BJ (cell line): ENCODE data around the gene CDK19. TPM values are rescaled to one million over a fixed set of nuclear protein-coding genes. Genes with fewer than 3 reads are reported as not detected.
A peak's percentile ranks its signal among the peaks of the same experiment; 100 is the strongest.

Source experiments
- CTCF ChIA-PET: fragments of 350-600 bp; formaldehyde crosslinking; extraction: SDS; loops from one replicate; lab custom pipeline; 2021; ENCODE audit warnings: antibody characterized with exemption, inconsistent platforms; lab: Yijun Ruan, JAX
- POLR2A ChIA-PET: fragments of 300-600 bp; sonication (Branson Sonifier 250); formaldehyde crosslinking; extraction: SDS; loops from one replicate; lab custom pipeline; 2021; ENCODE audit warnings: antibody characterized with exemption; lab: Charles Lee
- DNase-seq: peaks from one replicate; pipeline ENCODE4 v3.0.0-alpha.2; 2011; ENCODE audit warnings: low read depth
- H3K27me3 ChIP-seq: 2 replicates; pipeline ENCODE4 v1.6.0; 2011; ENCODE audit warnings: low read length; ENCODE audit not compliant: control insufficient read depth, insufficient read depth
- H3K36me3 ChIP-seq: 2 replicates; pipeline ENCODE4 v1.5.1; 2011; ENCODE audit warnings: low read length; ENCODE audit not compliant: control insufficient read depth, insufficient read depth
- H3K4me3 ChIP-seq: 2 replicates; pipeline ENCODE4 v1.5.1; 2011; ENCODE audit warnings: low read depth, mild to moderate bottlenecking, control low read depth, low read length
- polyA plus RNA-seq: library from polyadenylated mRNA; depleted of rRNA; stranded (reverse); fragments of >200 nt; gene quantifications from 2 replicates; pipeline ENCODE4 v1.2.3, GENCODE V29; 2011
- TF ChIP-seq, protein P1 (sequence below): IDR thresholded peaks from 2 replicates; pipeline ENCODE4 v1.5.1; 2011; ENCODE audit warnings: low read depth, mild to moderate bottlenecking, control low read depth, inconsistent platforms, low read length, moderate library complexity; ENCODE audit not compliant: insufficient read depth

The CDK19 gene
- polyA plus RNA-seq, 1 experiment = 11.5 TPM

DNA sequence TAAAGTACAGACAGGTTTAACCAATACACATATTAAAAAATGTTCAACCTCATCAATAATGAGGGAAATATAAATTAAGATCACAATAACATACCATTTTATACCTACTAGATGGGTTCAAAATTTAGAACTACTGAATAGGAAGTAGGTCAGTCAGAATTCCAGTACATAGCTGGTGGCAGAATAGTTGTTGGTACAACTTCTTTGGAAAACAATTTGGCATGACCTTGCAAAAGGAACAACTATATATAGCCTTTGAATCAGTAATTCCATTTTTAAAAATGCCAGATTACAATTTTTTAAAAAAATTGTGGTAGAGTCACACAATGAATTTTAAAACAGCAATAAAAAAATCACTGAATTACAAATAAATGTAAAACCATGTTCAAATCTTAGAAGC lies 165.6 kb downstream of the CDK19 start:
- POLR2A ChIA-PET = no interaction called here
- TF ChIP-seq, protein P1, sequence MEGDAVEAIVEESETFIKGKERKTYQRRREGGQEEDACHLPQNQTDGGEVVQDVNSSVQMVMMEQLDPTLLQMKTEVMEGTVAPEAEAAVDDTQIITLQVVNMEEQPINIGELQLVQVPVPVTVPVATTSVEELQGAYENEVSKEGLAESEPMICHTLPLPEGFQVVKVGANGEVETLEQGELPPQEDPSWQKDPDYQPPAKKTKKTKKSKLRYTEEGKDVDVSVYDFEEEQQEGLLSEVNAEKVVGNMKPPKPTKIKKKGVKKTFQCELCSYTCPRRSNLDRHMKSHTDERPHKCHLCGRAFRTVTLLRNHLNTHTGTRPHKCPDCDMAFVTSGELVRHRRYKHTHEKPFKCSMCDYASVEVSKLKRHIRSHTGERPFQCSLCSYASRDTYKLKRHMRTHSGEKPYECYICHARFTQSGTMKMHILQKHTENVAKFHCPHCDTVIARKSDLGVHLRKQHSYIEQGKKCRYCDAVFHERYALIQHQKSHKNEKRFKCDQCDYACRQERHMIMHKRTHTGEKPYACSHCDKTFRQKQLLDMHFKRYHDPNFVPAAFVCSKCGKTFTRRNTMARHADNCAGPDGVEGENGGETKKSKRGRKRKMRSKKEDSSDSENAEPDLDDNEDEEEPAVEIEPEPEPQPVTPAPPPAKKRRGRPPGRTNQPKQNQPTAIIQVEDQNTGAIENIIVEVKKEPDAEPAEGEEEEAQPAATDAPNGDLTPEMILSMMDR = no peak
- CTCF ChIA-PET = no interaction called here
- Histone ChIP-seq H3K27me3 (no peaks in the 10 kb centered on the region), H3K36me3 (peaks cover 2% of the 10 kb centered on the region), H3K4me3 (no peak overlapping the region)
- DNase-seq = no peak

DNA sequence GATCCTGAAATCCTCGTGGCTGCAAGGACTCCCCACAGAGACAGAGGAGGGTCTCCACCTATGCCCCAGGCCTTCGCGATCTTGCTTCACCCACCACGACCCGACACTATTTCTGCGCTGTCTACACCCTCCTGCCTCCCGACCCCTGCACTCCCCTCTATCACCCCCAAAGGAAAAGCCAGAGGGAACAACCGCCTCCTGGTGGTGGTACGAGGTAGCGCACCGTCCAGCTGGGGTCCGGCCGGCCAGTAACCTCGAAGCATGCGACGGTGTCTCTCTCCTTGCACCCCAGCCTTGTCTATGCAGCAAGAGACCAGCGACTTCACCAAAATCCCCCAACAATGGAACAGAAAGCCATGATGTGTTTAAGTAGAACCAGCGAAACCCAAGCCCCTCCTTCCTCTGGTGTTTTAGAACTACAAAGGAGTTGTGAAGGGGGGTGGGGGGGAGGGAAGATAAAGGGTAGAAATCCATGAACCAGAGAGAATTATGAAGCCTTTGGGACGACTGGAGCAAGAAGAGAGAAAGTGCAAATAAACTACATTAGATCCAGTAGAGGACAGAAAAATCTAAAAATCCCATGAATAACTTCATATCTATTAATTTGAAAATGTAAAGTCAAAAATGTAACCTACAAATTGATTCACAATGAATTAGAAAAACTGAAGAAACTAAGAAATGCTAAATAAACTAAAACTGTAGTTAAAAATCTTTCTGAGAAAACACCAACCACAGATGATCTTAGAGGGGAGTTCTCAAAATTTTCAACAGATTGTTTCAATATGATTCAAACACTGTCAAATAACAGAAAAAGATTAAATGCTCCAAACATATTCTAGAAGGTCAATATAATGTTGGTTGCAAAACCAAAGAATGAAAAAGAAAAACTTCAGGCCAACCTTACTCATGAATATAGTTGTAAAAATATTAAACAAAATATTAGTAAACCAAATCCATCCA lies 168.0 kb downstream of the CDK19 start:
- TF ChIP-seq, protein P1 = peak; percentile 50
- Histone ChIP-seq H3K36me3 (peaks cover 2% of the 10 kb centered on the region), H3K27me3 (no peaks in the 10 kb centered on the region), H3K4me3 (no peak overlapping the region)
- CTCF ChIA-PET = interaction anchor here (1.3 kb wide), 1 partner anchor 34 kb away, joined by 4 read pairs; no protein-coding TSS in a partner anchor
- no peak for DNase-seq
- POLR2A ChIA-PET = no interaction called here

DNA sequence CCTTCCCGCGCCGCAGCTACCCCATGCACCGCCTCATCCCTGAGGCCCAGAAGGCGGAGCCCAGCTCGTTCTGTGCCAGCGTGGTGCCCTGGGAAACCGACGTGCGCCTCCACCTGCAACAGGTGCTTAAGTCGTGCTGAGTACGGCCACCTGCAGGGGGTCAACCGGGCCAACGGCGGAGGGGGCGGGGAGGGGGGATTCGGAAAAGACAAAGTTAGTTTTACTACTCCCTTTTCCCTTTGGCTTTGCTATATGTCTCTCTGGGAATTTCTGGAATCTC lies 168.9 kb downstream of the CDK19 start:
- H3K27me3 ChIP-seq = no peaks in the 10 kb centered on the region
- ChIA-PET CTCF (no interaction called here), POLR2A (no interaction called here)
- no peak for DNase-seq
- peaks cover 2% of the 10 kb centered on the region for H3K36me3 ChIP-seq
- TF ChIP-seq, protein P1 = no peak
- no peak overlapping the region for H3K4me3 ChIP-seq

DNA sequence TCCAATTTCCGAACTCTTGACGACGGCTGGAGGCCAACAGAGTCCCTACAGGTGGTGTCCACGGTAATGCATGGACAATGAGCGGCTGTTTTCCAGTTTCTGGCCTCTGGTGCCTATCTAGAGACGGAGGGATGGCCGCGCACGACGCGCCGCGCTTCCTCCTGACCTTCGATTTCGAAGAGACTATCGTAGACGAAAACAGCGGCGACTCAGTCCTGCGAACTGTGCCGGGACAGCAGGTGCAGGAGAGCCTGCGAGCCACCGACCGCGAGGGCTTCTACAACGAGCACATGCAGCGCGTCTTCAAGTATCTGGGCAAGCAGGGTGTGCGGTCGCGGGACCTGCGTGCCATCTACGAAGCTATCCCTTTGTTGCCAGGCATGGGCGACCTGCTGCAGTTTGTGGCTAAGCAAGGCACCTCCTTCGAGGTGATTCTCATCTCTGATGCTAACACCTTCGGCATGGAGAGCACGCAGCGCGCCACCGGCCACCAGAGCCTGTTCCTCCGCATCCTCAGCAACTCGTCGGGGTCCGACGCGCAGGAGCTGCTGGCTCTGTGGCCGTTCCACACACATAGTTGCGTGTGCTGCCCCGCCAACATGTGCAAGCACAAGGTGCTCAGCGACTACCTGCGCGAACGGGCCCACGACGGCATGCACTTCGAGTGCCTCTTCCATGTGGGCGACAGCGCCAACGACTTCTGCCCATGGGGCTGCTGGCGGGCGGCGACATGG lies 169.4 kb downstream of the CDK19 start:
- CTCF ChIA-PET = no interaction called here
- Histone ChIP-seq H3K36me3 (peaks cover 2% of the 10 kb centered on the region), H3K4me3 (no peak overlapping the region), H3K27me3 (no peaks in the 10 kb centered on the region)
- TF ChIP-seq, protein P1 = no peak
- POLR2A ChIA-PET = no interaction called here
- DNase-seq = no peak

DNA sequence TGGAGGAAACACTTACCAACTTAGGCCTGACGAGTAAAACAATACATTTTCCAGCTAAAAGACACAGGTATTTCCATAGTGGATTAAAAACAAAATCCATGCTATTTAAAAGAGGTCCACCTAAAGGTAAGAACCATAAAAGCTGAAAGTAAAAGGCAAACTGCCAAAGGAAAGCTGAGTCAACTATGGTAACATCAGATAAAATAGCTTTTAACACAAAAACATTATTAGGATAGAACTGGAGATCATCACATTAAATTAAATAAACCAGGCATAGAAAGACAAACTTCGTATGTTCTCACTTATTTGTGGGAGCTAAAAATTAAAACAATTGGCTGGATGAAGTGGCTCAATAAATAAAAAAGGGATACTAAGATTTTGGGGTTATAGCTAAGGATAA lies 172.1 kb downstream of the CDK19 start:
- no peak for DNase-seq
- CTCF ChIA-PET = interaction anchor here (1.1 to 1.7 kb wide), 2 partner anchors 12 to 24 kb away, joined by 4 read pairs; no protein-coding TSS in a partner anchor
- POLR2A ChIA-PET = no interaction called here

More for the DNA sequence above, 172.1 kb downstream of the CDK19 start:
- TF ChIP-seq, protein P1 = no peak
- Histone ChIP-seq H3K27me3 (no peaks in the 10 kb centered on the region), H3K4me3 (no peak overlapping the region), H3K36me3 (peaks cover 2% of the 10 kb centered on the region)
